Lung (tissue), 12 donors: ENCODE results near the gene ZNF611. TPM values are rescaled to one million over a fixed set of nuclear protein-coding genes. Genes with fewer than 3 reads are reported as not detected.
A peak's percentile ranks its signal among the peaks of the same experiment; 100 is the strongest.
"Not testable (repeated sequence)": the region's sequence is repeated elsewhere in the genome, so short reads cannot be mapped to it uniquely, and the experiment has no call there.

Experiments used
- ATAC-seq: fragments of 200-7000 bp; cut with Tn5 transposase; one replicate; pipeline ENCODE4 v1.9.1; 2020; ENCODE audit warnings: moderate number of reproducible peaks; ENCODE audit not compliant: insufficient read depth, low FRiP score
- DNase-seq, 3 donors: peaks; one replicate each; pipeline ENCODE4 v3.0.0-alpha.2; 2013 to 2017
- H3K27ac ChIP-seq, 2 donors: one replicate each; pipeline ENCODE4 v1.5.1; 2013; ENCODE audit warnings: mild to moderate bottlenecking in 2 of 2, moderate library complexity in 2 of 2, control low read depth in 1 of 2, inconsistent platforms in 1 of 2, low read depth in 1 of 2, low read length in 1 of 2
- H3K27me3 ChIP-seq, 3 donors: one replicate each; pipeline ENCODE4 v1.5.1; 2013; ENCODE audit warnings: low read length in 2 of 3; ENCODE audit not compliant: control insufficient read depth in 3 of 3, insufficient read depth in 3 of 3
- H3K36me3 ChIP-seq, 4 donors: one replicate each; pipeline ENCODE4 v1.5.1; 2013; ENCODE audit warnings: low read length in 4 of 4, mild to moderate bottlenecking in 1 of 4, moderate library complexity in 1 of 4; ENCODE audit not compliant: control insufficient read depth in 4 of 4, insufficient read depth in 4 of 4
- H3K4me1 ChIP-seq, 5 donors: one replicate each; pipeline ENCODE4 v1.5.1; 2013; ENCODE audit warnings: low read length in 5 of 5, mild to moderate bottlenecking in 2 of 5, moderate library complexity in 1 of 5; ENCODE audit not compliant: control insufficient read depth in 5 of 5, insufficient read depth in 5 of 5
- H3K4me3 ChIP-seq: one replicate; pipeline ENCODE4 v1.5.1; 2013; ENCODE audit warnings: mild to moderate bottlenecking, control low read depth, moderate library complexity
- H3K9ac ChIP-seq, 2 donors: one replicate each; pipeline ENCODE4 v1.5.1; 2013; ENCODE audit warnings: low read length in 2 of 2, control low read depth in 1 of 2; ENCODE audit not compliant: insufficient read depth in 1 of 2
- H3K9me3 ChIP-seq, 4 donors: one replicate each; pipeline ENCODE4 v1.5.1; 2013; ENCODE audit warnings: low read length in 3 of 4, mild to moderate bottlenecking in 1 of 4, moderate library complexity in 1 of 4; ENCODE audit not compliant: control insufficient read depth in 4 of 4, insufficient read depth in 3 of 4
- CTCF ChIP-seq: IDR thresholded peaks from 2 replicates; pipeline ENCODE4 v1.5.1; 2012; ENCODE audit warnings: mild to moderate bottlenecking; ENCODE audit errors: control extremely low read depth, extremely low read depth
- whole genome bisulfite sequencing, 2 donors: extraction: QIAGEN DNeasy Blood & Tissue Kit; methylation state at CpG; one replicate each; pipeline ENCODE4 v1.1.7; 2013; 5-methylcytosine and 5-hydroxymethylcytosine counted together
- polyA plus RNA-seq, 2 donors: library from polyadenylated mRNA; stranded (reverse); fragments of 200-250 nt; gene quantifications; one replicate each; pipeline ENCODE4 v1.2.1, GENCODE V29; 2013
- total RNA-seq, 2 donors: library from RNA; depleted of rRNA in 1 of 2; stranded (reverse); fragments of >200 nt in 1 of 2; gene quantifications; one replicate each; pipeline ENCODE4 v1.2.1, GENCODE V29; 2014 to 2021
- donor health status: control.
- donor health status: control.
- donor health status: Bipolar disorder and iron deficiency.
- donor health status: healthy.
- donor health status: DM: yes; HTN: yes; CAD: no.

Gene ZNF611
- total and polyA plus RNA-seq, 4 donors, result 4.3 to 28.0 (median 13.2) TPM

DNA sequence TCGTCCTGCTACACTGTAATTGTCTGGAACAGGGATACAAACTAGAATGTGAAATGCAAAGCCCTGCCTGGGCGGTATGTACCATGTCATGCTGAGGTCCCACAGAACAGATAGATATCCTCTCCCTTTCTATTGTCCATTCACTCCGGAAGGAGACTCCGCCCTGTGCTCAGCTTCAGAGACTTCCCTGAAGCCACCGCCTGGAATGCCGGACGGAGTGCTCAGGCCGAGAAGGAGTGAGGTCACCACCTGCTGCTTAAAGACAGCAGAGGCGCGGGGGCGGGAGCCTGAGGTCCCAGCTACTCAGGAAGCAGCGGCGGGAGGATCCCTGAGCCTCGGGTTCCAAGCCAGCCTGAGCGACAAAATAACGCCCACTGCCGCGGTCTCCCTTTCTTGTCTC is 890 bp upstream of the ZNF611 start:
- no peak for TF ChIP-seq CTCF
- Histone ChIP-seq H3K9me3 (no peaks in the 10 kb centered on the region), H3K36me3 (no peaks in the 10 kb centered on the region), H3K4me3 (no peak overlapping the region), H3K4me1 (peaks cover 0 to 11% (median 0%) of the 10 kb centered on the region in 5 donors), H3K9ac (peak overlapping the region in 1 of 2 donors; percentile 55), H3K27me3 (no peaks in the 10 kb centered on the region), H3K27ac (peak overlapping the region; percentile 81 to 92)
- DNase-seq (peak; percentile 32 to 66 (median 48)), ATAC-seq (no peak)
- 48 to 69% methylated on average over 18 of the region's 18 CpGs for WGBS, 2 donors

DNA sequence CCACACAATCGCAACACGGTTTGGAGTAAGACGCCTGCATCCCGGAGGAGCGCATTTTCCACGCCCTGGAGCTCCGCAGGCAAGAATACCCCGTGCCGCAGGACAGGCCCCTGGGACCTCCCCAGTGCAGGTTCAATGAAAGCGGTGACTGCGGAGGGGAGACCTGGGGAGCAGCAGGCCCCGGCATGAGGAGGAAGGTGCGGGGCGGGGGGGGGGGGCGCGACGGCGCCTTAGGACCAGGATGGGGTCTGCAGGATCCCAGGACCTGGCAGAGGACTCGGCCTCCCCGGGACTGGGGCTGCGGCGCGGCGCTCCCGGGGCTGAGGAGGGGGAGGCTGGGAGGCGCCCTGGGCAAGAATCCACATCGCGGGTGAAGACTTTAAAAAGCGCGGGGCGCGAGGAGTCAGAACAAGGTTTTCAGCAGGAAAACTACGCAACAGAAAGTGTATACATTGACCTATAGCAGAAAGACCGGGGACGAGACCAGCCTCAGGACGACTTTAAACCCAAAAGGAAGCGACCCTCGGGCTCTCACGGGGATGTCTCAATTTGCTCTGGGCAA is 432 bp downstream of the ZNF611 start:
- peaks cover 0 to 11% (median 0%) of the 10 kb centered on the region in 5 donors for H3K4me1 ChIP-seq
- H3K4me3 ChIP-seq, result peak overlapping the region; percentile 78
- H3K27me3 ChIP-seq, result no peaks in the 10 kb centered on the region
- peak overlapping the region; percentile 82 to 87 for H3K27ac ChIP-seq
- 0 to 1% methylated on average over 37 to 39 of the region's 39 CpGs for whole genome bisulfite sequencing, 2 donors
- no peak for TF ChIP-seq CTCF
- H3K9me3 ChIP-seq, result no peaks in the 10 kb centered on the region
- no peaks in the 10 kb centered on the region for H3K36me3 ChIP-seq
- DNase-seq (peak in 2 of 3 donors; percentile 14 to 22), ATAC-seq (no peak)
- H3K9ac ChIP-seq, result peak overlapping the region; percentile 25 to 81

GRCh38 chr19:52726051-52726450 is 8.8 kb downstream of the ZNF611 start:
- Histone ChIP-seq H3K36me3 (peaks cover 7 to 22% (median 10%) of the 10 kb centered on the region in 4 donors), H3K9me3 (peaks cover 0 to 12% (median 0%) of the 10 kb centered on the region in 4 donors)
- H3K27me3 ChIP-seq, DNase-seq, H3K27ac ChIP-seq, H3K9ac ChIP-seq, H3K4me1 ChIP-seq, ATAC-seq, H3K4me3 ChIP-seq: not testable (repeated sequence)
- WGBS, 2 donors, result 97 to 98% methylated on average over 16 of the region's 16 CpGs

- ATAC-seq (no peak), DNase-seq (no peak)
- H3K9ac ChIP-seq, result no peak overlapping the region
- H3K9me3 ChIP-seq, result peaks cover 0 to 17% (median 0%) of the 10 kb centered on the region in 4 donors
- H3K4me1 ChIP-seq, result no peaks in the 10 kb centered on the region
- no peak overlapping the region for H3K27ac ChIP-seq
- TF ChIP-seq CTCF, result no peak
- no peak overlapping the region for H3K4me3 ChIP-seq
- H3K27me3 ChIP-seq, result no peaks in the 10 kb centered on the region
- WGBS, 2 donors, result 95% methylated on average over 24 of the region's 24 CpGs
- peaks cover 7 to 25% (median 12%) of the 10 kb centered on the region in 4 donors for H3K36me3 ChIP-seq
These were observed 9.3 kb downstream of the ZNF611 start for GRCh38 chr19:52725528-52725961.
